Measurements from ENCODE around the gene MYLK.
"Not testable (repeated sequence)": the region's sequence is repeated elsewhere in the genome, so short reads cannot be mapped to it uniquely, and the experiment has no call there.

The MYLK gene

DNA sequence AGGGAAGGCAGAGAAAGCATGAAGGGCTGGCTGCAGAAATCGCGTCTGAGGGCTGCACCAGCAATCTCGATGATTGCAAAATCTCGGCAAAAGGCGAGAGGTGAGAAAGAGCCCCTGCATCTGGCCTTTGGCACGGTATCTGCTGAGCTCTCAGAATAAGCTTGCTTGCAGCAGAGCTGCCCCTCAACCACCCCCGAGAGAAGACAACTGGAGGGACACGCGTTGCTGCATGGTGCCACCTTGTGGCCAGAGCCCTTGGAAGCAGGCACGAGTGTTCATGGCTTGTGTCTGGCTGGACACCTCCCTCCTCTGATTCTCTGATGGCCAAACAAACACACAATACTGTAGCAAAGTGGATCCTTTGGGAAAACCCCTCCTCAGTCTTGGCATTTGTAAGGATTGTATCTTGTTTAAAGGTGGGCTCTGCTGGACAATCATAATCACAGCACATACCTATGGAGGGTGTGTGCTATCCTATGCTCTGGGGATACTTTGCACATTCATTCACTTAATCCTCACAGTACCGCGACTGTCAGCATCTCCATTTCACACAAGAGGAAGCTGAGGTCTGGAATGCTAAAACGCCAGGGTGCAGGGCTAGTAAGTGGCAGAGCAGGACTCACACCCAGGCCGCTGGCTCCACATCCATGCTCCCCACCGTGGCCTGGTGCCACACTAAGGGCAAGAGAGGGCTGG, 164.9 kb downstream of the MYLK start:
- peak; percentile 32 for DNase-seq

DNA sequence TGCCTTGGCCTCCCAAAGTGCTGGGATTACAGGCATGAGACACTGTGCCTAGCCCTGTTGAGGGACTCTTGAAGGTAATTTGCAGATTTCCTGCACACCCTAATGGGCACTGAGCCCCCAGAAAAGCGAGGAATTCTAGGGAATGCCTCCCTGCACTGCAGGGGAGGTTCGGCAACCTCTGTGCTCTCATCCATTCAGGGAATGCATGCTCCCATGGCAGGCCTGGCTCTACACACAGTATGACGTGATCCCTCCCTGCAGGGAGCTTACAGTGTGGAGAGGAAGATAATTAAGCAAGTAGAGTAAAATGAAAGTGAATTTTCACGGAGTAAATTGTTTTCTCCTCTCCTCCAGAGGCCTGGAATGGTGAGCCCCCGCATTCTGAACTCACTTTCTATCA, 166.0 kb downstream of the MYLK start:
- DNase-seq: no peak

DNA sequence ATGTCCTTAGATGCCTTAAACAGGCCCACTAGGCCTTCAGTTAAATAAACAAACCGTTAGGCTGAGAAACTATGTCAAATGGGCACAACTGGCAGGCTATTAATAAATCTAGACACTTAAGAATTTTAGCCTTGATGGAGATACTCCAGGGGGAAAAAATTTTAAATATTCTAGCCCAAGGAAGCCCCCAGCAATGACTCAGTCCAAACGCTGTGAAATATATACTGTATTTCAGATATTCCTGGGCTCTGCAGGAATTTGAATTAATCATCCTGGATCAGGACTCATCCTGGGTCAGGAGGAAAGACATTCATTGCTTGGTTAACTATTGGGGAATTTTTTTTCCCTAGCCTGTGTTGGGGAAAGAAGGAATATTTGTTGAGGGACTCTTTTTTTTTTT, 166.7 kb downstream of the MYLK start:
- not testable (repeated sequence) for DNase-seq

DNA sequence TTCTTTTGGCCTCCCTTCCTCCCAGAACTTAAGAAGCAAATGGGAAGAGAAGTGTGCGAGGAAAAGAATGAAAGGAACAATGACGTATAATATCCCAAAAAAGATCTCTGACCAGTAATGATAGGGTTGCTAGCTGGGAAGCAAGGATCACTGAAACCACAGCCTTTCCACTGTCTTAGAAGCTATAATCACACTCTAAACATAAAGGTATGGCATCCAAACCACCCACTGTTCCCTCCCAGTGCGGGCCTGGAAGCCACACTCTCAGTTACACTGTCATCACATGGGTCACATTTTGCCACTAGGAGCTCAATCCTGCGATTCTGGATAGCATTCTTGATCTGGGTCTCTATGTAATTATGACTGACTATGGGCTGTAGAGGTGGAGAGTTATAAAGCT, 167.7 kb downstream of the MYLK start:
- DNase-seq: no peak

DNA sequence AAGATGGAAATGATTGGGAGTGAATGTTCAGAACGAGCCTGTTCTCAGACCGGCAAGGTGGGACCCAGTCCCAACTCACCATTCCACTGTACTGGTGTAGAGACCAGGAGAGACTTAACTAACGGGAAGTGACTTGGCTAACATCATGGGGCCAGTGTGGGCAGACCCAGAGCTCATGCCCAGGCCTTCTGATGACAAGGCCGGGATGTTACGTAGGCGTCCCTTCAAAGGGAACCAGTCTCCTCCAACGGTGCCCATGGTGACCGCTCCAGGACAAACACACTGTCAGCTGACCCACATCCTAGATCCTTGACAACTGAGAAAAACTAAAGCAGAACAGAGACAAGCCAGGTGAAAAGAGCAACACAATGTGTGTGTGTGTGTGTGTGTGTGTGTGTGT, 170.9 kb downstream of the MYLK start:
- no peak for DNase-seq

DNA sequence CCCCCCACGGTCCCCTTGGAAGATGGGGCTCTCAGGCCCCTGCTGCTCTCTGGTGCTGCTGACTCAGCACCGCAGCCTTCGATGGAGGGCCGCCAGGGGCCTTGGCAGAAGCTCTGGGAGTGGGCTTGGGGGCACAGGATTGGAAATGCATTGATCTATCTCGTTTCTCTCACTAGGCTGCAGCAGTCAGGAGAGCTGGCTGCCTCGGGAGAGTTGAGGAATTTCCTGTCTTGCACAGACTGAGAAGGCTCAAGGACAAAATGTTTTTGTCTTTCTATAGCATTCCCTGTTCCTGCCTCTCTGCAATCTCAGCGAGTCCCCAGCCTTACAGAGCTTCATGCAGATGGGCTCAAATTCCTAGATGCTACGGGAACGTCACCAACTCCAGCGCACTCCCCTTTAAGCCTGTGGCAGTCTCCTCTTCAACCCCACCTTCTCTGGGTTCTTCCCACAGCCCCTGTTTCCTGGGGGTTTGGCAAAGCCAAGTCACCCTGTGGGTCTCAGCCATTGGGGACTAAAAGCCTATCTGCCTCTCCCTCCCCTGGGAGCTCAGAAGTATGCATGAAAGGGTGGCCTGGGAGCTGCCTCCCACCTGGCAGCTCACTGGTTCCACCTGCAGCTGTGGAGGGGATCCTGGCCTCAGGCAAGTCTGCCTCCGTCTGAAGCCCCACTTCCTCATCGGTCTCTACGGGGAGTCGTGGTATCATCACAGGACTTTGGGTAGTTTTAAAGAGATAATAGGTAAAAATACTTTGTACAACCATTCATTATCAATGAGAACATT, 171.9 kb downstream of the MYLK start:
- no peak for DNase-seq

DNA sequence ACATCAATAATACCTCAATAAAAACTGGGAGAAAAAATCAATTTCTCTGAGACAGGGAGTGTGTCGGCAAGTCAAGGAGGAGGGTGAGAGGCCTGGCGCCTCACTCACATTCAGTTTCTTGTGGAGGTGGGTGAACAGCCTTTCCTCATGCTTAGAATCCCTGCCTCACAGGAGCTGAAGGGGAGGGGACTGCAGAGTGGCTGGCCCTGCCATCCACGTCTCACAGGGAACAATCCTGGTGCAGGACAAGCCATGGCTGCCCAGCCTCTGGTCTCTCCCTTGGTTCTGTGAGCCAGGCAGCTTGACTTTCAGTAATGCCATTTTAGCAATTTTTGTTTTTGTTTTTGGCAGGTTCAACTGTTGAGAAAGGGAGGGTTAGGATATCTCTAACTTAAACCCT, 172.8 kb downstream of the MYLK start:
- no peak for DNase-seq

DNA sequence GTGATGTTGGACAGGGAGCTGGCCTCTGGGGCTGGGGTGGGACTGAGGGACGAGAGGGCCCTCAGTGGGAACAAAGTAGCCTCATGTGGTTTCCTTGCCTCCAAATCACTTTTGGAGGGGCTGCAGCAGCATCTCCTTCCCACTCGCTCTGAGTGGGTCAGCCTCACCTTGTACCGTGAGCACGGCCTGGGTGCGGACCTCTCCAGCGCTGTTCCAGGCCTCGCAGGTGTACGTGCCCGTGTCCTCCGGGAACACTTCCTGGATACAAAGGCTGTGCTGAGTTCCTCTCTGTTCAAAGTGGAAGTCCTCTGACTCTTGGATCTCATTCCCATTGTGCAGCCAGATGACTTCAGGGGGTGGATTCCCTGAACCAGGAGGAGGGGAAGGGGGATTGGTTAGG, 175.6 kb downstream of the MYLK start:
- DNase-seq: no peak

DNA sequence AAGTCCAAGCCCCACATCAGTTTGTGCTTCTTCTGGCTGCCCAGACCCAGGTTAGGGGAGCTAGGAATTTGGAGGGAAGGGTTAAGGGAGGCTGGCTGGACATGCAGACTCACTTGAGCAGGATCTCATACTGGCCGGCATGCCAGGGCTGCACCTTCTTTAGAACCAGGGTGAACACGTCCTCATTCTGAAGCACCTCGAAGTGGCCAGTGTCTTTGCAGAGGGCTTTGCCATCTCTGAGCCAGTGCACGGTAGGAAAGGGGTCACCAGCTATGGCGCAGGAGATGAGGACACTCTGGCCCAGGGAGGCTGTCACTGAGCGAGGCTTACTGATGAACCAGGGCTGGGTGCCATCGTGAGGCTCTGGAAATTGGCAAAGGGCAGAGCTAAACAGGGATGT, 176.5 kb downstream of the MYLK start:
- DNase-seq: not testable (repeated sequence)

DNA sequence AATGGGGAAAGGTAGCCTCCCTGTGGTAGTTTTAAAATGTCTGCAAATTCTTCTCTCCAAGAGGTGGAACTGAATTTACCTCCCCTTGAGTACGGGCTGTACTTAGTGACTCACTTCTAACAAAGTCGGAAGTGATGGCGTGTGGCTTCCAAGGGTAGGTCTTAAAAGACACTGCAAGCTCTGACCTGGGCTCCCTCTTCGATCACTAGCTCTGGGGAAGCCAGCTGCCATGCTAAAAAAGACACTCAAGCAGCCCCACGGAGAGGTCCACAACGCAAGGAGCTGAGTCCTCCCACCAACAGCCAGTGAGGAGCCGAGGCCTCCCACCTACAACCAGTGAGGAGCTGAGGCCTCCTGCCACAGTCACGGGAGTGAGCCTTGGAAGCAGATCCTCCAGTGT, 177.3 kb downstream of the MYLK start:
- no peak for DNase-seq

DNA sequence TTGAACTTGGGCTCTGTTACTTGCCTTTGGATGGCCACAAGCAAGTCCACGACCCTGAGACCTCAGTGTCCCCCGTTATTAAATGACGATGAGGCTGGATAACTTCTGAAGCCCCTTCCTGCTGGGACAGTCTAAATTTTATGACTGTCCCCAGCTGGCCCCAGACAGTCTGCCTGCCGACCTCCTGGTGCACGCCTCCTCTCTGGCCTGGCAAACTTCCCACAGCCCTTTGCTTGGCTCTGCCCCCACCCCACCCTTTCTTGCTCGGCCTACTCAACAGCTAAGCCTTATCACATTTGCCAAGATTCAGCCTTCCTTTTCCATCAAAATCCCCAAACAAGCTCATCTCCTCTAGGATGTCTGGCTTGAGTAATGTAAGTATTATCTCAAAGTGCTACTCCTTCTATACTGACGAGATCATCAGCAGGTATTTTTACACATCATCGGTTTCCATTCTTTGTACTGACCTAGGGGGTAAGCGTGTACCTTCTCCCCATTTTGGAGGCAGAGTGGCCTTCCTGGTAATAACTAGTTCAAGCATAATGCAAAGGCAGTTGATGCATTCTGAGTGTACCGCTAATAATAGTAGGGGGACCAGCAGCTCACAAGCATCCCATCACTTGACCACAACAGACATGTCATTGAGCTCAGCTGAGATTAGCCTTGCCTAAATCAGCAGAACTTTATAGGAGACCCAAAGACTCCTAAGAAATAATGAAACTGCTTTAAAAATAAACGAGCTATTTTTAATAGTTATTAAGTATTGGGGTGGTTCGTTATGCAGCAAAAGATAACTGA, 178.4 kb downstream of the MYLK start:
- no peak for DNase-seq

DNA sequence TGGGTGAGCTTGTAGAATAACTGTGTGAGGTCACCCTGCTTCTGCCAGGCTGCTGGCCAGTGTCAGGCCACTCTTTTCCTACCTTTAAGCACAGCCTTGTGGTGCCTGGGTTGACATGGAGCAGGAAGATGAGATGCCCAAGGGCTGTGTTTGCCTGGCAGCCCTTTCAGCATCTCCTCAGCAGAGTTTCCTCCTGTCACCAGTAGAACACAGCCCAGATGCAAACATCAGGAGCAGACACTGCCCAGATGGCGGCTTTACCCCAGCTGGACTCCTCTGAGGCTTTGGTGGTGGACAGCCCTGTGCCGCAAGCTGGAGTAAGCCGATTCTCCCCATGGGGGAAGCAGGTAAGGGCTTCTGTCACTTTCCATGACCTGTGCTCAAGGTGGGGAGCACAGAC, 180.5 kb downstream of the MYLK start:
- DNase-seq: not testable (repeated sequence)

DNA sequence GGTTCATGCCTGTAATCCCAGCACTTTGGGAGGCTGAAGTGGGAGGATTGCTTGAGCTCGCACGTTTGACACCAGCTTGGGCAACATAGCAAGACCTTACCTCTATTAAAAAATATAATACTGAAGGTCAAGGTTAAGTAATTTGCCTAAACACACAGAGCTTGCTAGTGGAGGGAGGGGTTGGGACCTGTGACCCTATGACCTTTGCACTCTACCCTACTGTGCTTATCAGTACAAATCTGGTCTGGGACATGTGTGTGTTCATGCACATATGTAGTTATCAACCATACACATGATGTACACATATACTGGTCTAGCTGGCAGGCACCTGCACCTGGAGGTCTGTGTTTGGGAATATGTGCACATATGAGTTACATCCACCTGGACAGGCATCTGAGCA, 181.4 kb downstream of the MYLK start:
- no peak for DNase-seq

DNA sequence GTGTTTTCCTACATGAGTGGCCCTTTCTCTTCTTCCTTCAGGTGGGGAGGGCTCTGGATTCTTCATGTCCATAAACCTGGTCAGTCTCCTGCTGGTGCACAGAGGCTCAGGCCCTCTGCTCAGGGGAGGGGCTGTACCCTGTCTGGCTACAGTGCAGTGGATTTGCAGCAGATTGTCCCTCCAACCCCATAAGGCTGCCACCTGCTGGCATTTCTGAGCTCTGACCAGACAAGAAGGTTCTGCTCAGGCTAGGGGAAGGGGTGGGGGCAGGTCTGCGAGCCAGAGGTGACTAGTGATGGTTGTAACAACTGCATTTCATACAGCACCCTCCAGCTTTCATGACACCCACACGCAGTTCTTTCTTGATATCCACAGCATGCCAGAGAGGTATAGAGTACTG, 182.1 kb downstream of the MYLK start:
- peak; percentile 45 for DNase-seq

DNA sequence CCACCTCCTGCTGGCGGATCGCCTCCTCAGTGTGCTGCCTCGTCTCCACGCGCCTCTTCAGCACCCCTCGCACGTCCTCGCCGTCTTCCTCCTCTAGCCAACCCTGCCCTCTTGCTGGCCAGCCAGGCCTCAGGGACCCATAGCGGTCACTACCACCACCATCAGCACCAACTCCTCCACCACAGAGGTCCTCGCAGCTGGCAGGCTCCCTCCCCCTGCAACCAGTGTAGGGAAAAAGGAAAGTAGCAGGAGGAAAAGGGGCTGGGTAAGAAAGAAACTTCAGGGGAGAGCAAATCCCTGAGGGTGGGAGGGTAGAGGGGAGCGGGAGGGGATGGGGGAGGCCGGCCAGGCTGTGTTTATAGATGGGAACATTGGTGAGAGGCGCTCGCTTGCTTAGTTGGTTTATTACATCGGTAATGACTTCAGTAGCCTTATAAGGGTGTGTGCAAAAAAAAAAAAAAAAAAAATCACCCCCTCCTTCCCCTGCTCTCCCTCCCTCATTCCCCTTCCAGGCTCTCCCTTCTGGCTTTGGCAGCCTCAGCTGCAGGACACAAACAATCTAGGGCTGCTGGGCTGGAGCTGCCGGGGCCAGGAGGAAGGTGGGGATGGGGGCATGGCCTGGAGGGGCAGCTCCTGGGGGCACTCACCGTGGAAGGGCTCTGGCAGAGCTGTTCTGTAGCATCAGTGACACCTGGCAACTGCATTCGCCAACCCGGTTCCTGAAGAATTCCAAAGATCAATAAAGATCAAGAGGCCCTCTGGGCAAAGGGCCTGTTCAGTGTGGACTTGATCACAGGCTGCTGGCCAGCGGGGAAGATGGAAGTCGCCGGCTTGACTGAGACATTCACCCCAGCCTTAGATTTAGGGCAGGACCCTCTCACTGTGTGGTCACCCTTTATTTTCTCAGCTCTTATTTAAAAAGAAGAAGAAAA, 183.1 kb downstream of the MYLK start:
- no peak for DNase-seq

DNA sequence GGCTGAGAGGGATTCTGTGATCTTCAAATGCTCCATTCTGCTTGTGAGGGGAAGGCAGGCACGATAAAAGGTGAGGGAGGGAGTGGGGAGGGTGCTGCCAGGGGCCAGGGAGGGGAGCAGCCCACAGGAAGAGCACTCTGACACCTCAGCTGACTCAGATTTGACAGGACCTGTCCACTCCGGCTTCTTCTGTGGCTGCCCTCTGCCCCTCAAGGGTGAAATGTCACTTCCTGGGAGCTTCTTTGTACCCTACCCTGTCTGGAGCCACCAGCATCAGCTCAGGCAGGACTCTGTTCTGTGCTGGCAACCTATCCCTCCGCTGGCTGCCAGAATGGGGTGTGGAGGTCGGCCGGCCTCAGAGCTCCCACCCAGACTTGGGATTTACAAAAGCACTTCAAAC, 185.3 kb downstream of the MYLK start:
- DNase-seq: no peak

DNA sequence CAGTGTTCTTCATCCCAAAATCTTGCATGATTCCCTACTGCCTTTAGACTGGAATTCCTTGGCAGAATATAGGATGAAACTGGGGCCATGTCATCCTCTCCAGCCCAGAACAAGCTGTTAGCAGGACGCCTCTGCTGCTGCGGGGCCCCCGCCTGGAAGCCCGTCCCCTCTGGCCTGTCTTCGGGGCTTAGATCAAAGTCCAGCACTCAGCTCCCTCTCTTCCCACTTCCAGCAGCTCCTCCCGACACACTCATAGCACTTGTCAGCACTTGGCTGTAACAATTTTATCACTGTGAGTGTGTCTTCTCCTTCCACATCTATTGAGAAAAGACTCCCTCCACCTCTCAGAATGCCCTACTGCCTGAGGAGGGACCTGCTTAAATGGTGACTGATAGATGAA, 187.3 kb downstream of the MYLK start:
- no peak for DNase-seq

DNA sequence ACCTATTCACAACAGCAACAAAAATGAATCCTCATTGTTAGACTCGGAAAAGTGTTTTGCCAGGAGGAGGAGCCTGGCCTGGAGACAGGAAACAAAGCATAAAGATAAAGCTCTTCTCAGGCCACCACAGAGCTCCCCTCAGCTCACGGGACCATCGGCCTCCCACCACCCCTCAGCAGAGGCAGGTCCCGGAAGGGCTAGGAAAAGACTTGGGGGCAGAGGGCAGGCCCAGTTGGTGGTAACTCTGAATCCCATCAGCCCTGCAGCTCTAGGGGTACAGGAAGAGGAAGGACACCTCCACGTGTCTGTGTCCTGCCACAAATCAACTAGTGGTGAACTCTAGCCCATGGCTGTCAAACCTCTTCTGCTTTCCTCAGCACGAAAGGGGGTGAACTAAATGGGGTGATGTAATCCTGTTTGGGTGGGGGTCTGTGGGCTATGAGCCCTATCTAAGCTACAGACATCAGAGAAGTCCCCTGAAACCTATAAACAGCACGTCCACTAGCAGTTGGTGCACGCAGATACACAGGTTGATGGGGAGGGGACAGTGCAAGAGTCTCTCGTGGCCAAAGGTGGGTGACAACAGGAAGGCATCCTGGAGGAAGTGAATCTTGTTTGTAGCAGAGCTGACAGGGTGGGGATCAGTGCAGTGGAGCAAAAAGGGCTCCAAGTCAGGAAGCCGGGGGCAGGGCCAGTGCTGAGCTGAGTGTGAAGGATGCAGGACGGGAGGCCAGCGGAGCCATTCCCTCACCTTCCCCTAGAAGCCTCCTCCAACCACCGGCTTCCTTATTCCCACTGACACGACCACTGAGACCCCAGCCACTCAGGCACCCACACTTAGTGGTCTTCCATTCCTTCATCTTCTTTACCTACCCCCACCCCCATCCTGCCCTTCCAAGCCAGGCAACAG, 188.1 kb downstream of the MYLK start:
- no peak for DNase-seq

DNA sequence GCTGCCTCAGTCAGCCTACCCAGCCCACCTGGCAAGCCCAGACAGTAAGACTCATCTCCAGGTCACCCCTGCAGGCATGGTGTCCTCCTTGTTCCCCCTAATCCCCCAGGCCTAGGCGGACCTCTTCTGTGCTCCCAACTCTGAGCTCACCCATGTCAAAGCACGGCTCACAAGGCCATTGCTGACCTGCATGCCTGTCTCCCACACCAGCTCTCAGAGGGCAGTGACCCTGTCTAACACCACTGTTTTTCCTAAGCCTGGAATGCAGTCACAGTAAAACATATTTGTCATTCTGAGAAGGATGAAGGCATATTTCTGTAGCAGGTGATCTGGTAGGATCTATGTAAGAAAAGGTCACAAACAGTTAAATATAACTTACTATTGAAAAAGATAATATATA, 189.0 kb downstream of the MYLK start:
- DNase-seq: no peak

DNA sequence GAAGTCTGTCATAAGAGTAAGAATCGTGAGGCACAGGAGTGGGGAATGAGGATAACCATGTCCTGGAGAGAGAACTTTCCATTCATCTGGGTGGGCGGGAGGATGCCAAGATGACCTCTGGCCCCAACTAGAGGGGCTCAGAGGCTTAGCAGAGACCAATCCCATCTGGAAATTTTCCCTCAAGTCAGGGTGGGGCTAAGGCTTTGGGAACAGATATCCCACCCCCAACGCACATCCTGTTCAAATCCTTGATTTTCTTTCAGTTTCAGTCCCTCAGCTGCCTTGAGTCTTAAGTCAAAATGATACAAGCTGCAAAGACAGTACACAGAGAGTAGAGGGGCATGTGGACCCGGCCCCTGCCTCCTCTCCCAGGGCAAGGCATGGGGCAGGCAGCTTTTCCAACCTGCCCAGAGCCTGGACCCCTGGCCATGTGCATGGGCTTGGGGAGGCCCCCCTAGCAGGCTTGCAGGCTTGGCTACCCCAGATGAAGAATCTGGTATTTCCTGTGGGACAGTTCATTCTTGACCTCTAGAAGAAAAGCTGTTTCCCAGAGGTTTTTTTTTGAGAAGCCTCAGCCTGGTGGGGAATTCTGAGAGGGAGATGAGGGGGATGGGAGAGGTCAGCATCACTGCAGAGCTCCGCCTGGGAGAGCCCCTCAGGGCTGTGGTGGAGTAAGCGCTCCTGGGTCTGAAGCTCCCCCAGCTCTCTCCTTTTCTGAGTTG, 189.6 kb downstream of the MYLK start:
- DNase-seq: no peak

All from NCI-H446 treated with DMSO at 0.1 percent for 48 hours (cell line).